ENCODE measurements around the gene PDS5A.
"Not testable (repeated sequence)": the region's sequence is repeated elsewhere in the genome, so short reads cannot be mapped to it uniquely, and the experiment has no call there.

Gene PDS5A

DNA sequence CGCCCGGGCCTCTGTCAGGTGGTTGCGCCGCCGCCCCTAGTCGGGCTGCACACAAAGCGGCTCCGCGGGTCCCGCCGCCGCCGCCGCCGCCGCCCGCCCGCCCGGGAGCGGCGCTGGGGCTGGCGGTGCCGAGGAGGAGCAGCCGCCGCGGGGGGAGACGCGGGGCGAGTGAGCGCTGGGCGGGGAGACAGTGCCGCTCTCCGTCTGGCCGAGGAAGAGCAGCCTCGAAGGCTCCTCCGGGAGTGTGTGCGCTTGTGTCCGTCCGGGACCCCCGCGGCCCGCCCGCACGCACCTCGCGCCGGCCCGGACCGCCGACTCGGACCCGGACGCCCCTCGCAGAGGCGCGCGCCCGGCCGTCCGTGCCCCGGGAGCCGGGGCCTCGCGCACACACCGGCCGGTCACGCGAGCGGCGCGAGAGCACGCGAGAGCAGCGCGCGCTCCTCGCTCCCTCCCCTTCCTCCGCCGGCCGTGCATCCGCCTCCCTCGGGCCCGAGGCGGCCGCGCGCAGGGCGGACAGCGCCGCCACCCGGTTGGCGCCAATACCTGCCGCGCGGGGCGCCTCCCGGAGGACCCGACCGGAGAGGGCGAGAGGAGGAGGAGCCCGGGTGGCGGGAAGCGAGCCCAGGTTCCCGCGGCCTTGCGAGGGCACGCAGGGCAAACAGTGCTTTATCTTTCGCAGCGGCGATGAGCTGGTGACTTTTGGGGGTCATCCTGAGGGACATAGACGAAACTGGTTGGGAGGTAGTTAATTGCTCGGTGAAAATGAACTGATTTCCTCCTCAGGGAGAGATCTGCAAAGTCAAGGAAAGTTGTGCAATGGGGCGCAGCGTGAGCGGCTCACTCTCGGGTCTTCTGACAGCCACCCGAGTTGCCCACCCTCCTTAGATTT, at the start of gene PDS5A:
TSS of gene PDS5A (minus strand) at position 423 of the 889 bp plus-strand sequence. CDS start 1,334 bp downstream, outside the sequence.
- peak; percentile 69 to 75 for DNase-seq (ENCODE audit: low read depth in 2 of 2, low spot score in 1 of 2)

GRCh38 chr4:40024049-40024448, 46.3 kb upstream of the PDS5A start:
- DNase-seq (ENCODE audit: low read depth in 2 of 2, low spot score in 1 of 2) = not testable (repeated sequence)

DNA sequence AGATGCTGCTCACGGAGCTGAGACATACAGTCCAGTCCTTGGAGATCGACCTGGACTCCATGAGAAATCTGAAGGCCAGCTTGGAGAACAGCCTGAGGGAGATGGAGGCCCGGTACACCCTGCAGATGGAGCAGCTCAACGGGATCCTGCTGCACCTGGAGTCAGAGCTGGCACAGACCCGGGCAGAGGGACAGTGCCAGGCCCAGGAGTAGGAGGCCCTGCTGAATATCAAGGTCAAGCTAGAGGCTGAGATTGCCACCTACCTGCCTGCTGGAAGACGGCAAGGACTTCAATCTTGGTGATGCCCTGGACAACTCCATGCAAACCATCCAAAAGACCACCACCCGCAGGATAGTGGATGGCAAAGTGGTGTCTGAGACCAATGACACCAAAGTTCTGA, 43.4 kb upstream of the PDS5A start:
- not testable (repeated sequence) for DNase-seq (ENCODE audit: low read depth in 2 of 2, low spot score in 1 of 2)

DNA sequence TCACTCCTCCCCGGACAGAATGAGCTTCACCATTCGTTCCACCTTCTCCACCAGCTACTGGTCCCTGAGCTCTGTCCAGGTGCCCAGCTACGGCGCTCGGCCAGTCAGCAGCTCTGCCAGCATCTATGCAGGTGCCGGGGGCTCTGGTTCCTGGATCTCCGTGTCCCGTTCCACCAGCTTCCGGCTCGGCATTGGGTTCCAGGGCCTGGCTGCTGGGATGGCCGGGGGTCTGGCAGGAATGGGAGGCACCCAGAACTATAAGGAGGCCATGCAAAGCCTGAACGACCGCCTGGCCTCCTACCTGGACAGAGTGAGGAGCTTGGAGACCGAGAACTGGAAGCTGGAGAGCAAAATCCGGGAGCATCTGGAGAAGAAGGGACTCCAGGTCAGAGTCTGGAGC, 42.5 kb upstream of the PDS5A start:
- no peak for DNase-seq (ENCODE audit: low read depth in 2 of 2, low spot score in 1 of 2)

- no peak for DNase-seq (ENCODE audit: low read depth in 2 of 2, low spot score in 1 of 2)
These were observed 38.3 kb upstream of the PDS5A start for GRCh38 chr4:40016007-40016406.

DNA sequence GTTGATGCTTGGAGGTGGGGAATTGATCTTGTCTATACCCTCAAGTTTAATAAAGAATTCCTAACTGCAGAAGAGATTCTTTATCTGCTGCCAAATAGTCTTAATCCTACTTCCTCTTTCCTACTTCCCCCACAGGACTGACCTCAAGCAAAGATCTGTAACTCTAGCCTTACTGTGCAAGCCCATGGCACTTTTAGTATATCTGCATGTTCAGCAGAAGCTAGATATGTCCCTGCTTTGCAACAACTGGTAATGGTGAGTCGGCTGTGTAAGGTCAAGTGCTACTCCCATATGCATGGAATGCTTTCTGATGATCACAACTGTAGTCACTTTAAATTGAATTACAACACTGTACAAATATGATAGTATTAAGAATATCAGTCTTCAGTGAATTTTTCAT, 26.3 kb upstream of the PDS5A start:
- no peak for DNase-seq (ENCODE audit: low read depth in 2 of 2, low spot score in 1 of 2)

GRCh38 chr4:40000711-40001110, 23.0 kb upstream of the PDS5A start:
- DNase-seq (ENCODE audit: low read depth in 2 of 2, low spot score in 1 of 2) = no peak

- DNase-seq (ENCODE audit: low read depth in 2 of 2, low spot score in 1 of 2) = no peak
These were observed 21.1 kb upstream of the PDS5A start for GRCh38 chr4:39998659-39999345.

- DNase-seq (ENCODE audit: low read depth in 2 of 2, low spot score in 1 of 2) = no peak
These were observed 19.1 kb upstream of the PDS5A start for GRCh38 chr4:39996811-39997210.

GRCh38 chr4:39994406-39994805, 16.7 kb upstream of the PDS5A start:
- DNase-seq (ENCODE audit: low read depth in 2 of 2, low spot score in 1 of 2) = no peak

- not testable (repeated sequence) for DNase-seq (ENCODE audit: low read depth in 2 of 2, low spot score in 1 of 2)
These were observed 11.7 kb upstream of the PDS5A start for GRCh38 chr4:39989381-39989780.

- DNase-seq (ENCODE audit: low read depth in 2 of 2, low spot score in 1 of 2) = no peak
These were observed 9.8 kb upstream of the PDS5A start for GRCh38 chr4:39987485-39987884.

GRCh38 chr4:39978904-39979303, 1.2 kb upstream of the PDS5A start:
- DNase-seq (ENCODE audit: low read depth in 2 of 2, low spot score in 1 of 2) = no peak

DNA sequence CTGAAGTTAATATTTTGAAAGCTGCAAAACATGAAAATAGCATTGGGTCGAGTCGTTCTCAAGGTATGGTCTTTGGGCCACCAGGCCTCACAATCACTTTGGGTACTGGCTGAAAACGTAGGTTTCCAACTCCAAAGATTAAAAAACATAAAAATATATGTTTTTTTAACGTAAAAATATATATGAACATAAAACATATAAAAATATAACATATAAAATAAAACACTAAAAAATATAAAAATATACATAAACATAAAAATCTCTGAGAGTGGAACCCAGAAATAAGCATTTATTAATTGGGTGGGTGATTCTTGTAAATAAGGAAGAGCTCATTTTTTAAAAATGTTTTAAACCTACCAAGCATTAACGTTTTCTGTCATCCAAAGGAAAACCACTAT, 666 bp upstream of the PDS5A start:
- DNase-seq (ENCODE audit: low read depth in 2 of 2, low spot score in 1 of 2) = no peak

DNA sequence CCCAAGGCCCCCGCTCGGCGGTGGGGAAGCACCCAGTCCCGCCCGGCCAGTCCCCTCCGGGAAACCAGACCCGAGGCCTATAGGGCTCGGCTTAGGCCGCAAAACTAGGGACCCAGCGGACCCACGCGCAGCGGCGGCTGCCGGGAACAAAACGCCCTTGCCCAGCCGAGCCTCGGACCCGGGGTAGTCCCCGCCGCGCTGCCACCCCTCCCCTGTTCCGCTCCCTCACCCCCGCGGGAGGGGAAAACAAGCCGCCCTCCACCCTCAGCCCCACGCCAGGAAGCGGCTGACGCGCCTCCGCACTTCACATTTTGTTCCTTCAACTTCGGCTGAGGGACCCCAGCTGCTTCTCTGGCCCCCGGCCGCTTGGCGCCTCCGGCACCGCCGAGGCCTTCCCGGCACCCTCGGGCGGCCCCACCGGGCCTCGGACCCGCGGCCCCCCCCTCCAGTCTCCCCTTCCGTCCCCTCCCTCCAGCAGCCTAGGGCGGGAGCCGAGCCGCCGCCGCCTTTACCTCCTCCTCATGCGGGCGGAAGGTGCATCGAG, 694 bp downstream of the PDS5A start:
- DNase-seq (ENCODE audit: low read depth in 2 of 2, low spot score in 1 of 2) = peak; percentile 5 to 20

GRCh38 chr4:39976141-39976944, 1.4 kb downstream of the PDS5A start:
- DNase-seq (ENCODE audit: low read depth in 2 of 2, low spot score in 1 of 2) = peak; percentile 32 to 35

DNA sequence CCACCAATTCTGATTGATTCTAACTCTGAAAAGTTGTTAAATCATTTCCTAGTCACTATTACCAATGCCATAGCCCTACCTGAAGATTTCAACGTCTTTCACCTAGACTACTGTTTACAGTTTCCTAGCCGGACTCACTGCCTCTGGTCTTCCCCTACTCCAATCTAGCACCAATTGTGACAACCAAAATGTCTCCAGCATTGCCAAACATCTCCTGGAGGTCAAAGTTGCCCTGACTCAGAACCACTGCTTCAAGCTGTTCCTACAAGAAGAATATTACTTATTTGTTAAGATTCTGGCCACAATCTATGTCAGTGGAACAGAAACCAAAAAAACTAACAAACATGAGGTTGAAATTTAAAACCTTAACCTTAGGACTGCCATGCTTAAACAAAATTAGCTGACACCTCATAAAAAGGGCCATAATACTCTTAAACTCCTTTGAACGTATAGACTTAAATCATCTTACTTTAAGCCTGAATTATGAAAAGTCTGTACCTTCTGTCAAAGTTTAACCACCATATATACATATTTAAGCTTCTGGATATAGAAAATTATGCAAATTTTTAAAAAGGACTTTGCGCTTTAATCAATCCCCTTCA, 2.1 kb downstream of the PDS5A start:
- DNase-seq (ENCODE audit: low read depth in 2 of 2, low spot score in 1 of 2) = no peak

- DNase-seq (ENCODE audit: low read depth in 2 of 2, low spot score in 1 of 2) = not testable (repeated sequence)
These were observed 4.7 kb downstream of the PDS5A start for GRCh38 chr4:39973052-39973451.

DNA sequence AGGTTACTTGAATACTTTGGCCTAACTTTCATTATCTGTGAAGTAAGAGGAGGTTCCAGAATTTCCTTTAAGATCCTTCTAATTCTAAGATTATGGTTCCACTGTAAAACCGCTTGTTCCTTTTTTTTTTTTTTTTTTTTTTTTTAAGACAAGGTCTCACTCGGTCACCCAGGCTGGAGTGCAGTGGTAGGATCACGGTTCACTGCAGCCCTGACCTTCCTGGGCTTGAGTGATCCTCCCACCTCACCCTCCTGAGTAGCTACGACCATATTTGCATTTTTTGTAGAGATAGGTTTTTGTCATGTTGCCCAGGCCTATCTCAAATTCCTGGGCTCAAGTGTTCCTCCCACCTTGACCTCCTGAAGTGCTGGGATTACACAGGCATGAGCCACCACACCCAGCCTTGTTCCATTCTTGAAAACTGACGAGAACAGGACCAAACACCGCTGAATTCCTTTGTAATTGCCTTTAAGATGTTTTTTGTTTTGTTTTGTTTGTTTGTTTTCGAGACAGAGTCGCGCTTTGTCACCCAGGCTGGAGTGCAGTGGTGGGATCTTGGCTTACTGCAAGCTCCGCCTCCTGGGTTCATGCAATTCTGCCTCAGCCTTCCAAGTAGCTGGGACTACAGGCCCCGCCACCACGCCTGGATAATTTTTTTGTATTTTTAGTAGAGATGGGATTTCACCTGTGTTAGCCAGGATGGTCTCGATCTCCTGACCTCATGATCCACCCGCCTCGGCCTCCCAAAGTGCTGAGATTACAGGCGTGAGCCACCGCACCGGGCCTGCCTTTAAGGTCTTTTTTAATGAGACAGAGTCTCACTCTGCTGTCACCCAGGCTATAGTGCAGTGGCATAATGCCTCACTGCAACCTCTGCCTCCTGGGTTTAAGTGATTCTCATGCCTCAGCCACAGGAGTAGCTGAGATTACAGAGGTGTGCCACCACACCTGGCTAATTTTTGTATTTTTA, 6.8 kb downstream of the PDS5A start:
- DNase-seq (ENCODE audit: low read depth in 2 of 2, low spot score in 1 of 2) = no peak

- no peak for DNase-seq (ENCODE audit: low read depth in 2 of 2, low spot score in 1 of 2)
These were observed 14.1 kb downstream of the PDS5A start for GRCh38 chr4:39963656-39964055.
